Hematopoietic multipotent progenitor cell treated with erythropoietin and hydrocortisone succinate and interleukin-3 and kit ligand, for 4 days (in vitro differentiated cells): ENCODE results near the gene STIM2.

Source experiments
- DNase-seq: peaks from one replicate; pipeline ENCODE4 v3.0.0-alpha.2; 2015

STIM2 gene

DNA sequence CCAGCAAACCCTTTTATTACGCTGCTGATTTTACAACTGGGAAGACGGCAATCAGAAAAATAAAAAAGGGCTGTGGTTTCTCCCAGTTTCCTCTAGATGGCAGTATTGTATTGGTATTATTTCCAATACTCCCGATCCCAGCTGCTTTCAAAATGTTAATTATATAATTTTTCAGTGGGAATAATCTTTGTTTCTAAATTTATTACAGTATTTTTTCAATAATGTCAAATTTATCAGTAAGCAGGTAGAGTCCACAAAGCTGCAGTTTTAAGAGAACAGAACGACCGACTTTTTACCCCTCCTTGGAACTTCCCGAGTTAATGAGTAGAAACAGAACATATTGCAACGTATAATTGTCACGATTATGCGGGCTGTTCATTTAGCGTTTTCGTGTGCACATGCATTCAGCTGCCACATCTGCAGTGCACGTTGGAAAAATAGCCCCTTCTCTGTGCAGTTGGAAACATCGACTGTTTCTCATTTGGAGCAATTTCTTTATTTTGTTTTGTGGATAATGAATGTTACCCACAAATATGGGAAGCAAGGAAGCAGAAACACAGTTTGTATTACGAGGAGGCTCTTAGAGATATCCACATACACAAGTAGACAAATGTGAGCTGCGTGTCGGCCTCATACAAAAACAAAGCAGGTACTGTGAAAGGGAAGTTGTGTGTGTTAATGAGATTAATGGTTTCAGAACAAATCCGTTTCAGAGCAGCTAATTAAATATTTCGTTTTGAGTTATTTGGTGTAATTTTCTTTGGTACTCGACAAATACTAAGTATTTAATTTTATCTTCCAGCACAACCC, 188.0 kb downstream of the STIM2 start:
- peak; percentile 66 for DNase-seq

DNA sequence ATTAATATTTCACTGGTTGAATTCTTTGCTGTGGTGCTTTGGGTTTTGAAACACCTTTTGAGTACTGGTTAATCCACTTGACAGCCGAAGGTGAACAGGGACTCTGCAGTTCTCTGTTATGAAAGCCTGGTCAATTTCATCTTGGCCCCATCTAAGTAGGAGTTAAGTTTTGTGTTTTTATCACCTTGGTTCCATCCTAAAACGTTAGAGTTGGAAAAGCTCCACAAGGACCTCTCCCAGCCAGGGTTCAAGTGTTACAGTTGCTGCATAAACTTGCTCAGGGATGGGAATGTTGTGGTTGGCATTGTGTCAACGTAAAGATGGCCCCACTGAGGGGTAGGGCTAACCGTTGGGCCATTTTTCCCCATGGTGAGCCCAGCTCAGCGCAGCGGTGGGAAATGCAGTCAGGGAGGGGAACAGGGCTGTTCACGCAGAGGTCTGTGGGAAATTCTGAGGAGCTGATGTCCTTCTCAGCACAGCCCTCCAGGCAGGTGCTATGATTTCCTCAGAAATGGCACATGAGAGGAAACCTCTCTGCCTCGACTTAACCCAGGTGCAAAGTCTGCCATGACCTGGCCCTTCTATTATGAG, 188.7 kb downstream of the STIM2 start:
- no peak for DNase-seq

DNA sequence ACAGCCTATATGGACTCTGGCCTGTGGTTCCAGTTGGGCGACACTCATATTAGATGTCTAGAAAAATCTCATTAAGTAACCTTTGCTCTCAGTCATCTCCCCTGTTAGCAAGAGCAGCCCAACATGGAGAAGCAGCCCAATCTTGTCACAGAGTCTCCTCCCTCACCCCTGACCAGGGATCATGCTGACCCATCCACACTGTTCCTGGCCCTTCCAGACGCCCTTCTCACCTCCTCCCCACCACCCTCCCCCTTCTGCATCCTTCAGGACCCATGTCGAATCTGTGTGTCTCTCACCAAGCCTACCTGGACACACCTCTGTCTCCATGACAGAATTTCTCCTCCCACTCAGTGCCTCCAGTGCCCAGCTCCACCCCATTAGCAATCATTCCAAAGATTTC, 190.1 kb downstream of the STIM2 start:
- no peak for DNase-seq

DNA sequence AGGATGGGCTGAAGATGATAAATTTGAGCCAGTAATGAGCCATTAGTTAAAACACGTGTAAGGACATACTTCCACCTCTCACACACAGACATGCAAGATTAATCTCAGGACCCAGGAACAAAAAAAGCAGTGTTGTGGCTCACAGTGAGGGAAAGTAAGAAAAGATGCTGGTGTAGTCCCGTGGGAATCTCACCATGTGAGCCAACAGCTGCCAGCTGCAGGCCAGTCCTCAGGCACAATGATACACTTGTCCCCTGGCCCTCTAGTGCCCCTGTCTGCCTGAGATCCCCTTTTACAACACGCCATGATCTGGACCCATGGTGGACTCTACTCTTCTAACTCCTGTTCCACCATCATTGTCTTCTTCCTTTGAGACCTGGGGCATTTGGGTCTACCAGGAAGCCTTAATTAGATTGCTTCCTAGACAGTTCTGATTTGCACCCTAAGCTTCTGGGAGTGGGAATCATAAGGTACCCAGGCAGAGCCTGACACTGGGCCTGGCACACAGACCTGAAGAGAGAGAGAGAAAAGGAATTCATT, 194.7 kb downstream of the STIM2 start:
- DNase-seq, result no peak

DNA sequence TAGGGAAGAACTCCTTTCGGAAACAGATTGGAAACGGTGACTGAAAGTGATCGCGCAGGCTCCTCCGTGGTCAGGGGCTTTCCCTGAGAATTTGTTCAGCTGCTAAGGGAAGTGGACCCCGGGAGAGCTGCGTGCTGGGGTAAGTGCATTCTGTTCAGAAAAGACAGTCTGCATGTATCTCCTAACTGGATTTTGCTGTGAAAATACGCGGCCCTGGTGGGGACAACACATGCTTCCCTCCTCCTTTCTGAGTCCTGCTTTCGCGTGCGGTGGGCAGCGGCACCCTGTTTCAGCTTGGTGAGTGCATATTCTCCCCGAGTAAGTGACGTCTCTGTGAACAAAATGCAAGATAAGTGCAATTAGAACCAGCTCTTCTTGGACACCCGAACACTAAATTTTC, 195.6 kb downstream of the STIM2 start:
- DNase-seq, result no peak

DNA sequence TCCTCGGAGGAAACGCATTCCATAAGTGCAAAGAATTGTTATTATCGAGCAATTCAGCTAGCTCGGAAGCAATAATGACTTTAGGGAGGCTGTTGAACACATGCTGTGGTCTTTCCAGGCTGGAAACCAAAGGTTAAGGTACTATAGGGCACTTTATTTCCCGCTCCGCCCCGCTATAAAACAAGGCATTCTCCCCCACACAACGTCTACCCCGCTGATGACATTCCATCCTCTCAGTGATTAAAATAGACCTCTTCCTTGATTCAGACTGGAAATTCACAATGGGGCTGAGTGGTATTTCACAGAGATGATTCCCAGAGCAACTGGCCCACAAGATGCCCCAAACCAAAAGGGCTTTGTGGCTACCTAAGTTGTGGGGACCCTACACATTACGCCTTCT, 196.4 kb downstream of the STIM2 start:
- DNase-seq, result no peak

DNA sequence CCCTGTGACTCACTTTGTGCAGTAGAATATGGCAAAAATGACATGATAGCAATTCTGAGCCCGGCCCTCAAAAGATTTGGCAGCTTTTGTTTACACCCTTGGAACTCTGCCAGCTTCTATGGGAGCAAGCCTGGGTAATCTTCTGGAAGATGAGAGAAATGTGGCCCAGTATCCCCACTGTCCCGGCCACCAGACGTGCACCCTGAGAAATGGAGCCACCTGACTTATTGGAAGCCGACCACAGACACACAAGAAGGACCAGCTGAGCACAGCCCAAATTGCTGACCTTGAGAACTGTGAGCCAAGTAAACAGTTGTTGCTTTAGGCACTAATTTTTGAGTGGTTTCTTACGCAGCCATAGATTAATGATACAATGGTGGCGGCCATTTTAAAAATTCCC, 197.0 kb downstream of the STIM2 start:
- DNase-seq, result no peak

DNA sequence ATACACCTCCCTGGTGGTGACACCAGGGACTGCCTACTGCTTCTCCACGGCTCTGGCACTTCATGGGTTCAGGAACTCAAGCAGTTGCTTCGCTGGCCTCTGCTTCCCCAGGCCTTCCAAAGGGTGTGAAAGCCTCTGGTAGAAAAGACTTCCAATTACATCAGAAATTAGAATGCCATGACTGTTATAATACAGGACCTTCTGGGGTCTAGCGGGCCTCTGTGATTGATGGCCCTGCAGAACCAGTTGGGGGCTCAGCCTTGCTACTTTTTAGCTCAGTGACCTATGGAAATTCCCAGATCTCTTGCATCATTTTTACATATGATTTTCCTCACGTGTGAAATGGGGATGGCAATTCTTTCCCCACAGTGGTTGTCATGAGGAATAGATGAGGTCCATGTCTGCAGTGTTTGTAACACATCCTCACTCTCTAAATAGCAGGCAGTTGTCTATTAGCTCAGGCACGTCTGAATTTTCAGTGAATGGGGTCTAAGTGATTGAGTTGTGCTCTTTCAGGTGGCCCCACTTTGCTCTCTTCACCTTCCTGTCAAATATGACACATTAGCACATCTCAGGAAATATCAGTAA, 198.3 kb downstream of the STIM2 start:
- DNase-seq, result no peak

DNA sequence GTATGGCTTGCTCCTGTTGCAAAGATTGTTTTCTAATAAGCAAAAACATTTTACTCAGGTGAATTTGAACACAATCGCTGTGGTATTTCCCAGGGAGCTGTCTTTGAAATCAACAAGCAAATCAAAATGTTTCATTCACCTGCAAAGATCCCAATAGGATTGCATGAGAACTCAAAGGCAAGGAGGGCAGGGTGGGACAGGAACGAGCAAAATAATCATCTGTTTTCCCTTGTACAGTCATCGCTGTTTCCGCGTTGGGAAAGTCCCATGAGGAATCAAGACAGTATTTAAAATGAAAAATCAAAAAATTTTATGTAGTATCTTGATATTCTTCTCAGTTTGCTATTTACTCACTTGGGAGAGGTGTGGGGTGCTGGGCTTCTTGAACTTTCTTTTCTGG, 198.8 kb downstream of the STIM2 start:
- no peak for DNase-seq

DNA sequence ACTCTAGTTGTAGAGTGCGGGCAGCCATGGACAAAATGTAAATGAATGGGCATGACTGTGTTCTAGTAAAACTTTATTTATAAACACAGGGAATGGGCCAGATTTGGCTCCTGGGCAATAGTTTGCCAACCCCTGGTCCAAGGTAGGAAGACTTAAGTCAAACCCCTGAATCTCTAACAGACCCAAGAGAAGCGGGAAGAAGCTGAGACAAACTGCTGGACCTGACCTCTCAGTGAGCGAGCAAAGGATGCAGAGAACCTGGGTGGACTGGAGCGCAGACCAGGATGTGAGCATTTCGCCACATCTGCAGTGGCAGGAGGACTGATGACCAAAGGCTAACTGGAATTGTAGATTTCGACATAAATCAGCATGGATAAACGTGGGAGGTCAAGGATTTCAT, 201.6 kb downstream of the STIM2 start:
- DNase-seq, result no peak

DNA sequence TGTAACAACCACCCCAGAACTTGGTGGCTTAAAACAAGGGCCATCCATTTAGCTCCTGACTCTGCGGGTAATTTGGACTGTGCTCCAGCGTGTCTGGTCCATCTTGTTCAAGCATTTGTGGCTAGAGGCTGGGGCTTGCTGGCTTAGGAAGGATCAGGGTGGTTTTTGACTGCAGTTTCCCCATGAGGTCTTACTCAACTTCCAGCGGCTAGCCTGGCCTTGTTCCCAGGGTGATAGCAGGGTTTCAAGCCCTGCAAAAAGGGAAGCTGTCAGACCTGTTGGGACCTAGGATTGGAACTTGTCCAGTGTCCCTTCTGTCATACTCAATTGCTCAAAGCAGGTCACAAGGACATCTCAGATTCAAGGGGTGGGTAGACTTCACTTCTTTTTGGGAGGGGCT, 205.9 kb downstream of the STIM2 start:
- peak; percentile 82 for DNase-seq

DNA sequence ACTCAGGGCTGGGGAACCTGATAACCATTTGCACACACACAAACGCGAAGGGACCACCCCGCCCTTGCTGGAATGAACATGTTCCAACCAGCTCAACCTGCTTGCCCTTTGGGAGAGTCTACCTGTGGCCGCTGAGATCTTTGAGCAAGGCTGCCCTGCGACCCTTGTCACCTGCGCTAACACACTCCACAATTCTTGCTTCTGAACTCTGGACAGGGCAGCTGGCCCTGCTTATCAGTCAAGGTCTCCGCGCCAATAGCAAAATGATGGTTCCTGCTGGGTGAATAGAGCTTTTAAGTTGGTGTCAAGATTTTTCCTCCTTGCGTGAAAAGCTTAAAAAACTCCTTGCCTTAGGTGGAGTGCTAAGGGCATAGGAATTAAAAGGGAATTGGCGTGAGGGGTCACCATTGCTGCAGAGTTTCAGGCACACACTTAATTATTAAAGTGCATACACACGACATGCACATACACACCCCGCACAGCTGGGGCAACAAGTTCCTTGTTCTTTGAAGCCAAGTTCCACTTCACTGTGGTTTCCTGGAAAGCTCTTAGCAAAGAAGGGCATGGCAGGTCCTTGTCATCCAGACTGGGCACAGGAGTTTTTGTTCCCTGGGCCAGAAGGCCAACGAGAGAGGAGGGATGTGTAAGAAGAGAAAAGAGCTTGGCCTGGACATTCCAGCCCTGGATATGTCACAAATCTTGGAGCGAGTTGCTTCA, 207.7 kb downstream of the STIM2 start:
- DNase-seq, result peak; percentile 59
